Vagina (tissue), 2 donors: ENCODE data around the gene ELMOD3. TPM values are rescaled to one million over a fixed set of nuclear protein-coding genes. Genes with fewer than 3 reads are reported as not detected.

Source experiments
- DNase-seq, 2 donors: peaks; one replicate each; pipeline ENCODE4 v3.0.0-alpha.2; 2017; ENCODE audit errors: extremely low spot score in 2 of 2
- H3K27ac ChIP-seq: fragments of 200-600 bp; sonication (generic); one replicate; pipeline ENCODE4 v1.5.1; 2019
- H3K27me3 ChIP-seq: fragments of 200-600 bp; sonication (generic); one replicate; pipeline ENCODE4 v1.5.1; 2019
- H3K36me3 ChIP-seq, 2 donors: fragments of 200-600 bp; sonication (generic); one replicate each; pipeline ENCODE4 v1.5.1; 2017 to 2019
- H3K4me1 ChIP-seq: fragments of 200-600 bp; sonication (generic); one replicate; pipeline ENCODE4 v1.5.1; 2019
- H3K4me3 ChIP-seq, 2 donors: fragments of 200-600 bp; sonication (generic); 1 replicate in 1 of 2; 2 replicates in 1 of 2; pipeline ENCODE4 v1.5.1; 2016 to 2019
- H3K9me3 ChIP-seq: fragments of 200-600 bp; sonication (generic); one replicate; pipeline ENCODE4 v1.5.1; 2019
- CTCF ChIP-seq, 3 experiments: fragments of 450-650 bp in 2 of 3; fragments of 200-600 bp in 1 of 3; sonication (generic) in 1 of 3; IDR thresholded peaks; one replicate each; pipeline ENCODE4 v1.5.1; 2017 to 2019; ENCODE audit warnings: antibody characterized with exemption in 3 of 3, mild to moderate bottlenecking in 2 of 3, moderate library complexity in 2 of 3
- POLR2A ChIP-seq, 2 donors: fragments of 450-650 bp; IDR thresholded peaks; one replicate each; pipeline ENCODE4 v1.6.1; 2017; ENCODE audit warnings: antibody characterized with exemption in 2 of 2, mild to moderate bottlenecking in 2 of 2, moderate library complexity in 2 of 2
- POLR2AphosphoS5 ChIP-seq, 2 donors: sonication (generic); formaldehyde crosslinking; IDR thresholded peaks; one replicate each; pipeline ENCODE4 v1.9.0; 2017; ENCODE audit warnings: antibody characterized with exemption in 2 of 2, mild to moderate bottlenecking in 2 of 2, low read depth in 1 of 2; ENCODE audit not compliant: insufficient read depth in 1 of 2
- intact Hi-C: fragments of 100-400 bp; cut with DNase I; formaldehyde crosslinking; loops from one replicate; pipeline ENCODE4 v1.15.1; 2023
- total RNA-seq: library from RNA; depleted of rRNA; stranded (reverse); fragments of >200 nt; gene quantifications from one replicate; pipeline ENCODE4 v1.2.3, GENCODE V29; 2016

The ELMOD3 gene
- total RNA-seq, 1 donor from 2014 or later = 44.7 TPM

DNA sequence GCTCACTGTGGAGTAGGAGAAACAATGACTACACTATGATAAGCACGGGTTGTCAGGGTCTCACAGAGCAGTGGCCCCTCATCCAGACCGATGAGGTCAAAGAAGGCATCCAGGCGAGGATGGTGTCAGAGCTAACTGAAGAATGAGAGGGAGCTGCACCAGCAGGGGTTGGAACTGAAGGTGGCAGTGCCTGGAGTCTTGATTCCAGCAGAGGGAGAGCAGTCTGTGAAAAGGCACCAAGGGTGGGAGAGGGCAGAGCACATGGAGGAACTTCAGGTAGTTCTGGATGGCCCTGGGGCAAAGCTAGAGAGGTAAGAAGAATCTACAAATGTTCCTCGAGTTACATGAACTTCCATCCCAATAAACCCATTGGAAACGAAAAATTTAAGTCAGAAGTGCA lies 12.6 kb downstream of the ELMOD3 start:
- no peaks in the 10 kb centered on the region for H3K27me3 ChIP-seq
- H3K27ac ChIP-seq = no peak overlapping the region
- DNase-seq = no peak
- no peak overlapping the region for H3K4me3 ChIP-seq
- H3K36me3 ChIP-seq = peaks cover 0 to 23% of the 10 kb centered on the region in 2 donors
- H3K9me3 ChIP-seq = no peaks in the 10 kb centered on the region
- no peak for TF ChIP-seq POLR2AphosphoS5 (IDR thresholded peaks at IDR 0.05; ENCODE audit: insufficient read depth in 1 of 2, low read depth in 1 of 2)
- no peak for TF ChIP-seq CTCF (IDR thresholded peaks at IDR 0.05)
- TF ChIP-seq POLR2A (IDR thresholded peaks at IDR 0.05) = no peak
- intact Hi-C loops = no loop called here
- no peaks in the 10 kb centered on the region for H3K4me1 ChIP-seq

DNA sequence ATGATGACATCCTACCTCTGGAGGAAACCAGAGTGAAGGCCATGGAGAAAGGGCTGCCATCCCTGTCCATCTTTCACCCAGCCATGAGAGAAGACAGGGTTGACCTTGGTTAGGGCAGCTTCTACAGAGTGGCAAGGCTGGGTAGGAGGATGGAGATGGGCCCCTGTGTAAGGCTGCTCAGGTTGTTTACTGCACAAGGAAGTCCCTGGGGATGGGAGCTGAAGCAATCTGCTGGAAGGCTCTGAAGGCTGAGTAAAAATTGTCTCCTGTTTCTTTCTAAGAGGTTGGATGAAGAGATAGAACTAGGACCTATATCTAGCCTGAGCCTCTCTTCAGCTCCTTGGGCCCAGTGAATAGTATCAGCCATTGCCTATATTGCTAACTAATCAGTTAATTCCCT lies 14.4 kb downstream of the ELMOD3 start:
- Histone ChIP-seq H3K27me3 (no peaks in the 10 kb centered on the region), H3K4me3 (no peak overlapping the region), H3K36me3 (peaks cover 0 to 9% of the 10 kb centered on the region in 2 donors), H3K9me3 (no peaks in the 10 kb centered on the region), H3K27ac (no peak overlapping the region), H3K4me1 (no peaks in the 10 kb centered on the region)
- intact Hi-C loops = no loop called here
- TF ChIP-seq POLR2A (IDR thresholded peaks at IDR 0.05) (no peak), POLR2AphosphoS5 (IDR thresholded peaks at IDR 0.05; ENCODE audit: insufficient read depth in 1 of 2, low read depth in 1 of 2) (no peak), CTCF (IDR thresholded peaks at IDR 0.05) (no peak)
- no peak for DNase-seq

DNA sequence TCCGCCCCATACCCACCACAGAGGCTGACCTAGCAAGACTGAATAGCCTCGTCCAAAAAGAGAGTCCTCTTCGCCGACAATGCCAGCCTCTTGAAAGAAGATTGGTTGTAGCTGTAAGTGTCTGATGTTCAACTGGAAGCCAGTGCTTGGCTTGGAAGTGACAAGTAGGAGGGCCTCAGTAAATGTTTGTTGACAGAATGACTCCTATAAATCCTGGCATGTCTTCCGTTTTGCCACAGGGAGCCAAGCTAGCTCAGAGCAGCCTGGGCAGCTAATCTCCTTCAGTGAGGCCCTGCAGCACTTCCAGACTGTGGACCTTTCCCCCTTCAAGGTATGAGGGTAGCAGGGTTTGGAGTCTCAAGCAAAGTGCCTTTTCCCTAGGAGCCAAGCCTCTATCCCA lies 14.9 kb downstream of the ELMOD3 start:
- Histone ChIP-seq H3K4me1 (no peaks in the 10 kb centered on the region), H3K36me3 (peaks cover 0 to 9% of the 10 kb centered on the region in 2 donors), H3K27ac (no peak overlapping the region), H3K27me3 (no peaks in the 10 kb centered on the region), H3K9me3 (no peaks in the 10 kb centered on the region), H3K4me3 (no peak overlapping the region)
- intact Hi-C loops = no loop called here
- TF ChIP-seq CTCF (IDR thresholded peaks at IDR 0.05) = no peak
- TF ChIP-seq POLR2A (IDR thresholded peaks at IDR 0.05) = no peak
- TF ChIP-seq POLR2AphosphoS5 (IDR thresholded peaks at IDR 0.05; ENCODE audit: insufficient read depth in 1 of 2, low read depth in 1 of 2) = no peak
- DNase-seq = no peak

- Histone ChIP-seq H3K4me1 (no peaks in the 10 kb centered on the region), H3K36me3 (peaks cover 0 to 9% of the 10 kb centered on the region in 2 donors), H3K27ac (no peak overlapping the region), H3K4me3 (no peak overlapping the region), H3K9me3 (no peaks in the 10 kb centered on the region), H3K27me3 (no peaks in the 10 kb centered on the region)
- no peak for DNase-seq
- intact Hi-C loops = no loop called here
- no peak for TF ChIP-seq POLR2AphosphoS5 (IDR thresholded peaks at IDR 0.05; ENCODE audit: insufficient read depth in 1 of 2, low read depth in 1 of 2)
- TF ChIP-seq POLR2A (IDR thresholded peaks at IDR 0.05) = no peak
- no peak for TF ChIP-seq CTCF (IDR thresholded peaks at IDR 0.05)
These were observed 16.5 kb downstream of the ELMOD3 start for GRCh38 chr2:85371045-85371444.

DNA sequence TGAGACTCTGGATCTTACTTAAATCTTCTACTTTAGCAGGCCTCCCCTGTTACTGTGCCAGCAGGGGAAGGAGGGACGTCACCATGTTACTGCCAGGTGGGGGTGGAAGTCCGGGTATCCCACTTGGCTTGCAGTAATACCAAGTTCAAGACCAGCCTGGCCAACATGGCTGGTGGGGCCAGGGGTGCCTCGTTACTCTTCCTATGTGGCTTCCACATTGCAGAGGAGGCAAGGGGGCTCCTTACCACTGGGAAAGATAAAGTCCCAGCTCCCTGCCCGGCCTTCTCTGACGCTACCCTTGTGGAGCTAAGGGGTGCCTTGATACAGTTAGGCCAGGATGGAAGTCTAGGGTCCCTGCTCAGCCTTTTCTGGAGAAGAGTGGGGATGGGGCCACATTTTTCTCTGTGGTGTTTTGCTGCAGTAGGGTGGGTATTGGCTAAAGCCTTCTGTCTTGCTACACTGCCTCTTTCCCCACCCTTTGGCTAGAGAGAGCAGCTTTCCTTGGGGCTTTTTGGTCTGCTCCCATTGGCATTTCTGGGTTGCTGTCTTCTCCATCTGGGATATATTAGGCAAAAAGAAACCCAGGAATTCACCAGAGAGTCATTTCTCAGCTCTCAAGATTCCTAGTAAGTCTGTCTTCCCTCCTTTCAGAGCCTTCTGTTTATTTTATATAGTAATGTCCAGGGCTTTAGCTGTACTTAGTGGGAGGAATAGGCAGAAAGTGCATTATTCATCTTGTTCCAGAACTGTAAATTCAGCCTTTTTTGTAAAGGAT lies 21.9 kb downstream of the ELMOD3 start:
- no peaks in the 10 kb centered on the region for H3K9me3 ChIP-seq
- intact Hi-C loops = no loop called here
- peaks cover 7% of the 10 kb centered on the region for H3K4me1 ChIP-seq
- no peak overlapping the region for H3K4me3 ChIP-seq
- no peak for DNase-seq
- TF ChIP-seq CTCF (IDR thresholded peaks at IDR 0.05) = no peak
- TF ChIP-seq POLR2AphosphoS5 (IDR thresholded peaks at IDR 0.05; ENCODE audit: insufficient read depth in 1 of 2, low read depth in 1 of 2) = no peak
- TF ChIP-seq POLR2A (IDR thresholded peaks at IDR 0.05) = no peak
- peak overlapping the region; percentile 1 for H3K27ac ChIP-seq
- H3K36me3 ChIP-seq = peaks cover 3 to 30% of the 10 kb centered on the region in 2 donors
- no peaks in the 10 kb centered on the region for H3K27me3 ChIP-seq
